Measurements from ENCODE around the gene LIX1.
"Not testable (repeated sequence)": the region's sequence is repeated elsewhere in the genome, so short reads cannot be mapped to it uniquely, and the experiment has no call there.

LIX1 gene

GRCh38 chr5:97098922-97099321, 43.5 kb downstream of the LIX1 start:
- DNase-seq = no peak

- peak; percentile 20 for DNase-seq
Measured at GRCh38 chr5:97097326-97098230, 44.8 kb downstream of the LIX1 start.

GRCh38 chr5:97096846-97097245, 45.6 kb downstream of the LIX1 start:
- DNase-seq = no peak

GRCh38 chr5:97096191-97096590, 46.2 kb downstream of the LIX1 start:
- no peak for DNase-seq

GRCh38 chr5:97095318-97095732, 47.1 kb downstream of the LIX1 start:
- DNase-seq = no peak

GRCh38 chr5:97094579-97095317, 47.7 kb downstream of the LIX1 start:
- peak; percentile 51 for DNase-seq

GRCh38 chr5:97093193-97093592, 49.2 kb downstream of the LIX1 start:
- DNase-seq = no peak

- DNase-seq = no peak
Measured at GRCh38 chr5:97090944-97091343, 51.5 kb downstream of the LIX1 start.

- DNase-seq = peak; percentile 60
Measured at GRCh38 chr5:97089149-97089801, 53.1 kb downstream of the LIX1 start.

- DNase-seq = peak; percentile 78
Measured at GRCh38 chr5:97088774-97089148, 53.6 kb downstream of the LIX1 start.

- DNase-seq = no peak
Measured at GRCh38 chr5:97087138-97087537, 55.3 kb downstream of the LIX1 start.

GRCh38 chr5:97085459-97086181, 56.8 kb downstream of the LIX1 start:
- no peak for DNase-seq

GRCh38 chr5:97084782-97085458, 57.5 kb downstream of the LIX1 start:
- not testable (repeated sequence) for DNase-seq

- DNase-seq = no peak
Measured at GRCh38 chr5:97078958-97079743, 63.3 kb downstream of the LIX1 start.

GRCh38 chr5:97077246-97077645, 65.2 kb downstream of the LIX1 start:
- no peak for DNase-seq

GRCh38 chr5:97076098-97076497, 66.3 kb downstream of the LIX1 start:
- DNase-seq = no peak

- no peak for DNase-seq
Measured at GRCh38 chr5:97075649-97076048, 66.8 kb downstream of the LIX1 start.

- no peak for DNase-seq
Measured at GRCh38 chr5:97074859-97075489, 67.4 kb downstream of the LIX1 start.

GRCh38 chr5:97073420-97073819, 69.0 kb downstream of the LIX1 start:
- DNase-seq = no peak

GRCh38 chr5:97072696-97073095, 69.7 kb downstream of the LIX1 start:
- DNase-seq = no peak

- DNase-seq = no peak
Measured at GRCh38 chr5:97071993-97072392, 70.4 kb downstream of the LIX1 start.
